GM12875 (cell line): ENCODE data around the gene SYT4.
"Not testable (repeated sequence)": the region's sequence is repeated elsewhere in the genome, so short reads cannot be mapped to it uniquely, and the experiment has no call there.

ENCODE experiments used
- H3K4me3 ChIP-seq: one replicate; pipeline ENCODE4 v1.5.1; 2011; ENCODE audit warnings: low read depth, low read length, control low read depth
- CTCF ChIP-seq: IDR thresholded peaks from 2 replicates; pipeline ENCODE4 v1.5.1; 2011; ENCODE audit warnings: low read depth, mild to moderate bottlenecking, control low read depth, inconsistent platforms, low read length, moderate library complexity, borderline replicate concordance; ENCODE audit not compliant: insufficient read depth

The SYT4 gene

GRCh38 chr18:43277164-43277600 is at the start of gene SYT4:
SYT4 (minus strand) TSS chr18:43277490; CDS start chr18:43277281, 209 bp downstream.
- no peak within 1 kb of the TSS for H3K4me3 ChIP-seq
- TF ChIP-seq CTCF: no peak

GRCh38 chr18:43322132-43322531 is 44.8 kb upstream of the SYT4 start:
- no peak for TF ChIP-seq CTCF
- no peak overlapping the region for H3K4me3 ChIP-seq

- H3K4me3 ChIP-seq: no peak overlapping the region
- no peak for TF ChIP-seq CTCF
Measured at GRCh38 chr18:43314941-43315340, 37.7 kb upstream of the SYT4 start.

GRCh38 chr18:43312891-43313290 is 35.6 kb upstream of the SYT4 start:
- H3K4me3 ChIP-seq: no peak overlapping the region
- TF ChIP-seq CTCF: no peak

GRCh38 chr18:43310239-43310638 is 32.9 kb upstream of the SYT4 start:
- TF ChIP-seq CTCF: no peak
- no peak overlapping the region for H3K4me3 ChIP-seq

GRCh38 chr18:43303376-43303775 is 26.1 kb upstream of the SYT4 start:
- H3K4me3 ChIP-seq: no peak overlapping the region
- TF ChIP-seq CTCF: no peak

GRCh38 chr18:43286187-43286586 is 8.9 kb upstream of the SYT4 start:
- H3K4me3 ChIP-seq: not testable (repeated sequence)

- TF ChIP-seq CTCF: no peak
- H3K4me3 ChIP-seq: no peak overlapping the region
Measured at GRCh38 chr18:43283299-43283698, 6.0 kb upstream of the SYT4 start.
